ENCODE data around the gene RSPH1. TPM values are rescaled to one million over a fixed set of nuclear protein-coding genes. Genes with fewer than 3 reads are reported as not detected.

The RSPH1 gene
- total RNA-seq, 2 experiments from 2014 or later, result 0.38 to 0.53 TPM

- H3K27ac Mint-ChIP-seq, result peak overlapping the region; percentile 86
- ChIA-PET POLR2A (interaction anchor here (1.0 to 6.9 kb wide), 8 partner anchors 9 to 547 kb away, joined by 3 to 79 read pairs (median 4); partner anchors contain the start of genes PRDM15 and UBASH3A), CTCF (interaction anchor here (0.9 to 1.8 kb wide), 9 partner anchors 14 to 192 kb away, joined by 3 to 18 read pairs (median 4); partner anchors contain the start of gene UBASH3A)
- peaks cover 65% of the 10 kb centered on the region for H3K36me3 Mint-ChIP-seq
- H3K4me3 Mint-ChIP-seq, result peak overlapping the region; percentile 48
- intact Hi-C loops (cut with micrococcal nuclease), result loop anchor here (1.0 to 2.0 kb wide), 3 partner anchors 15 to 51 kb away; no protein-coding TSS in a partner anchor
- H3K4me1 Mint-ChIP-seq (ENCODE audit: low read depth), result peaks cover 68% of the 10 kb centered on the region
- peak; percentile 52 for DNase-seq
- H3K27me3 Mint-ChIP-seq, result no peaks in the 10 kb centered on the region
- H3K9me3 Mint-ChIP-seq, result no peaks in the 10 kb centered on the region
Observed at GRCh38 chr21:42425591-42425990, 70.4 kb downstream of the RSPH1 start.

DNA sequence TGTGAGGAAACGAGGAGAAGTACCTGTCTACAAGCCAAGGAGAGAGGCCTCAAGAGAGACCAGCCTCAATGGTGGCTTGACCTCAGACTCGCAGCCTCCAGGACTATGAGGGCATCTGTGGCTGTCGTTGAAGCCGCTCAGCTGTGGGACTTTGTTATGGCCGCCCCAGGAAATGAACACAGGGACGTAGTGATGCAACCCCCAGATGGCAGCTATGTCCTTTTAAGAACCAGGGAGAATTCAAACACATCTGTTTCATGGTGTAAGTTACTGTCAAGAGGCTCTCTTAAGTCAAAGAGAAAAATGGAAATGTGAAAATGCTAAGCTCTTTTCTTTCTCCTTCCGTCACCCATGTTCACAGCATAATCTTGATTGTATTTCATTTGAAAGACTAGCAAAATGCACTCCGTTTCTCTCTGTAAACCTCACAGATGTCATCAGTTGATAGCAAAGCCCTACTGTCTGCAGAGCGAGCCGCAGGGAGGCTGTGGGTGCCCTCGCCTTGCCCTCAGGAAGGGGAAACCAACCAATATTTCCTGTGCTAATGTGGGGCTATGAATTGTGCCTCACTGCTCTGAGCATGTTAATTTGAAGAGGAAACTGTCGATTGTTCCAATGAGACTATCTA, 71.0 kb downstream of the RSPH1 start:
- intact Hi-C loops (cut with micrococcal nuclease), result loop anchor here (1.0 to 5.0 kb wide), 4 partner anchors 15 to 238 kb away; no protein-coding TSS in a partner anchor
- DNase-seq, result peak; percentile 84
- ChIA-PET POLR2A (interaction anchor here (1.0 to 6.9 kb wide), 8 partner anchors 8 to 546 kb away, joined by 3 to 79 read pairs (median 4); partner anchors contain the start of genes PRDM15 and UBASH3A), CTCF (interaction anchor here (0.9 to 1.8 kb wide), 10 partner anchors 9 to 191 kb away, joined by 3 to 9 read pairs (median 4); partner anchors contain the start of gene UBASH3A)
- H3K27ac Mint-ChIP-seq, result peak overlapping the region; percentile 86
- H3K36me3 Mint-ChIP-seq, result peaks cover 67% of the 10 kb centered on the region
- no peaks in the 10 kb centered on the region for H3K9me3 Mint-ChIP-seq
- H3K4me3 Mint-ChIP-seq, result peak overlapping the region; percentile 48
- peaks cover 72% of the 10 kb centered on the region for H3K4me1 Mint-ChIP-seq (ENCODE audit: low read depth)
- H3K27me3 Mint-ChIP-seq, result no peaks in the 10 kb centered on the region

DNA sequence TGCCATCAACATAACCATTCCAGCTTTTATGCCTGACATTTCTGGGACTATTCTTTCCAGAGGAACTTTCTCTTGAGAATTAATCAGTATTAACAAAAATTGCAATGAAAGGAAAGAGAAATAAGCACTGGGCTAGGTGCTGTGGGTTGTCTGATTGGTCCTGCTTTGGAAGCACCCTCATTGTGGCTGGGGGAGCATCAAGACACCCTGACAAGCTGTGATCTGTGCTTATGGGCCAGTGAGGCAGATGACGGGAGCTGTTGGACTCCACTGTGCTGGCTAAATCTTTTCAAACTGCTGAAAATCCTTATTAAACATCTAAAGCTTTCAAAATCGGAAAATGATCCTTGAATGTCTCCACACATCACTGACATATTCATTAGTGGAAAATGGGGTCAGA, 72.3 kb downstream of the RSPH1 start:
- CTCF ChIA-PET, result interaction anchor here (0.6 to 1.7 kb wide), 7 partner anchors 10 to 185 kb away, joined by 3 to 7 read pairs (median 4); no protein-coding TSS in a partner anchor
- H3K4me1 Mint-ChIP-seq (ENCODE audit: low read depth), result peaks cover 84% of the 10 kb centered on the region
- peak overlapping the region; percentile 58 for H3K4me3 Mint-ChIP-seq
- H3K9me3 Mint-ChIP-seq, result no peaks in the 10 kb centered on the region
- H3K27me3 Mint-ChIP-seq, result no peaks in the 10 kb centered on the region
- H3K36me3 Mint-ChIP-seq, result peaks cover 75% of the 10 kb centered on the region
- POLR2A ChIA-PET, result interaction anchor here (1.3 to 6.9 kb wide), 6 partner anchors 8 to 31 kb away, joined by 3 to 79 read pairs (median 6); partner anchors contain the start of gene UBASH3A
- no peak for DNase-seq
- intact Hi-C loops (cut with micrococcal nuclease), result loop anchor here (1.0 to 5.0 kb wide), 4 partner anchors 8 to 236 kb away; no protein-coding TSS in a partner anchor
- H3K27ac Mint-ChIP-seq, result peak overlapping the region; percentile 88

DNA sequence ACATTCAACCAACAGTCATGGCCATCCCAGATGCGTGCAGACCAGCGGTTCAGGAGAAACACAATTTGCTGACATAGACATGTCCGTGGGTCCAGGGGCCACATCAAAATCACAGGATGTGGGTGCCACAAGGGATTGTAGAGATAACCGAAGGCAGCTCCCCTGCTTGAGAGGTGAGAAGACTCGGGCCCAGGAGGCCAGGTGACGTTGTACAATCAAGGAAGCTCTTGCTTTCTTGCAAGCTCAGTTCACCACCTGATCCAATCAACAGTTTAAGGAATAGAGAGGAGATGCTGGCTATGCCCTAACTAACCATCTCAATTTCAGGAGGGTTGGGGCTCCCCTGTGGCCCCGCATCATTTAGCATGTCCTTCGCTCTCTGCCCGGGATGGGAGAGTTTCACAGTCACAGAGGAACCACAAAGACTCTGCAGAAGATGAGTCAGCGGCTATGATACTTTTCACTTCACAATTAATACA, 72.8 kb downstream of the RSPH1 start:
- peaks cover 79% of the 10 kb centered on the region for H3K36me3 Mint-ChIP-seq
- H3K27ac Mint-ChIP-seq, result peak overlapping the region; percentile 88
- CTCF ChIA-PET, result interaction anchor here (0.6 to 3.1 kb wide), 10 partner anchors 10 to 185 kb away, joined by 3 to 15 read pairs (median 4); partner anchors contain the start of gene UBASH3A
- DNase-seq, result peak; percentile 77
- H3K9me3 Mint-ChIP-seq, result no peaks in the 10 kb centered on the region
- no peaks in the 10 kb centered on the region for H3K27me3 Mint-ChIP-seq
- H3K4me1 Mint-ChIP-seq (ENCODE audit: low read depth), result peaks cover 89% of the 10 kb centered on the region
- POLR2A ChIA-PET, result interaction anchor here (0.7 to 6.9 kb wide), 7 partner anchors 8 to 49 kb away, joined by 3 to 79 read pairs (median 4); partner anchors contain the start of gene UBASH3A
- intact Hi-C loops (cut with micrococcal nuclease), result loop anchor here (1.0 to 5.0 kb wide), 3 partner anchors 8 to 236 kb away; no protein-coding TSS in a partner anchor
- H3K4me3 Mint-ChIP-seq, result peak overlapping the region; percentile 58

Other genes starting within 250 kb of the RSPH1 start
- gene TFF3, start 180.8 kb downstream of the RSPH1 start, total RNA-seq, result not detected
- not detected for gene TFF2, start 145.2 kb downstream of the RSPH1 start, total RNA-seq
- not detected for gene TFF1, start 129.7 kb downstream of the RSPH1 start, total RNA-seq
- gene TMPRSS3, start 100.2 kb downstream of the RSPH1 start, total RNA-seq, result 10 to 100 TPM; 47.6 to 49.8 TPM
- 10 to 100 TPM; 27.2 to 29.4 TPM for gene UBASH3A, start 92.3 kb downstream of the RSPH1 start, total RNA-seq
- 10 to 100 TPM; 21.1 to 21.2 TPM for gene SLC37A1, start 17.6 kb upstream of the RSPH1 start, total RNA-seq
- 1 to 10 TPM; 7.5 to 8.6 TPM for gene PDE9A, start 157.4 kb upstream of the RSPH1 start, total RNA-seq